ENCODE measurements around the gene FOXQ1. TPM values are rescaled to one million over a fixed set of nuclear protein-coding genes. Genes with fewer than 3 reads are reported as not detected.

The FOXQ1 gene
- total and polyA plus RNA-seq, 2 of the 13 experiments (the other 11 are each of a cell fraction or from before 2014, with no cell fraction given): 35.2 to 39.8 TPM

DNA sequence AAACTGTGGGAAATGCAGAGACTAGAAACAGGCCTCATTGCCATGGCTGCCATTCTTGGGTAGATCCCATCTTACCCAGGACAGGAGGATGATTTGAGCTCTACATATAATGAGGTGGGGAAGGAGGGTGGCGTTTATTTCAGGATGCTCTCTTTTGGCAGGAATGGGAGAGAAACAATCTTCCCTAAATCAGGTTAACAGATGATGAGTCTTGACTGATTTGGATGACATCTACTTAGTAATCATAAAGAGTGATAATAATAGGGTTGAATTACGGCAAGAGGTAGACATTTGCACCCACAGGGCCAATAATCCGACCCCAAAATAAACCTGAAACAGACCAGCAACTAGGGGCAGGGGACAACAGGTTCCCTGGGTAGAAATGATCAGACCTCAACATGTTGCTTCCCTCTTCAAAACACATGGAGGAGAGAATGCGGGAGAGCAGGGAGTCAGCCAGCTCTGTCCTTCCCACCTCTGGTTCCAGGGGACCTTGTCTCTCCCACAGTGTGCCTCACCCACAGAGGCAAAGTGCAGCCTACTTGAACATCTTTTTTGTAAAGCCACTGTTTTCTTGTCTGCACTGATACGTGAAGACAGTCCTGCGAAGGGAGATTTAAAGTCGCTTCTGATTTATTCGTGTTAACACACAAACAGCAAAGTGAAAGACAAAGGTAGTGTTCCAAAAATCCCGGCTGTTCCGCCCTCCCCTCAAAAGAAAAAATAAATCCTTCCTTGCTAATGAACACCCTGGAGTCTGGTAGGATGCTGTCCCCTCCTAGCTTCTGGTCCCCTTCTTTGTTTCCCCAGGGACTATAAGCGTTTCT is 3.9 kb downstream of the FOXQ1 start (continued):
- TF ChIP-seq U2AF1 (optimal IDR thresholded peaks at IDR 0.05; ENCODE audit: low read depth, low read length): no peak
- TF ChIP-seq MYC (CRISPR knock-in tag; IDR thresholded peaks at IDR 0.05; ENCODE audit: borderline replicate concordance): 0 out of 2 replicates have a peak, but pooled peaks have one; percentile 23
- TF ChIP-seq MAFK (conservative IDR thresholded peaks at IDR 0.05 in 1 of 2, IDR thresholded peaks at IDR 0.05 in 1 of 2; ENCODE audit: low read length in 2 of 2): no peak
- no peak for TF ChIP-seq AGO1 (IDR thresholded peaks at IDR 0.05; ENCODE audit: low read depth, low read length, poor library complexity, severe bottlenecking)
- 0 out of 2 replicates have a peak, but pooled peaks have one; percentile 7 for TF ChIP-seq SP5 (CRISPR knock-in tag; IDR thresholded peaks at IDR 0.05; ENCODE audit: borderline replicate concordance, low read depth)
- TF ChIP-seq YEATS4 (CRISPR knock-in tag; IDR thresholded peaks at IDR 0.05; ENCODE audit: borderline replicate concordance): no peak
- no peak for TF ChIP-seq ZNF451 (CRISPR knock-in tag; IDR thresholded peaks at IDR 0.05)
- no peak for TF ChIP-seq SNRNP70 (IDR thresholded peaks at IDR 0.05; ENCODE audit: low read depth, low read length)
- TF ChIP-seq ZNF441 (CRISPR knock-in tag; IDR thresholded peaks at IDR 0.05; ENCODE audit: borderline replicate concordance): peak; percentile 21; the same call in 1 of the 2 replicates
- TF ChIP-seq, protein P1, sequence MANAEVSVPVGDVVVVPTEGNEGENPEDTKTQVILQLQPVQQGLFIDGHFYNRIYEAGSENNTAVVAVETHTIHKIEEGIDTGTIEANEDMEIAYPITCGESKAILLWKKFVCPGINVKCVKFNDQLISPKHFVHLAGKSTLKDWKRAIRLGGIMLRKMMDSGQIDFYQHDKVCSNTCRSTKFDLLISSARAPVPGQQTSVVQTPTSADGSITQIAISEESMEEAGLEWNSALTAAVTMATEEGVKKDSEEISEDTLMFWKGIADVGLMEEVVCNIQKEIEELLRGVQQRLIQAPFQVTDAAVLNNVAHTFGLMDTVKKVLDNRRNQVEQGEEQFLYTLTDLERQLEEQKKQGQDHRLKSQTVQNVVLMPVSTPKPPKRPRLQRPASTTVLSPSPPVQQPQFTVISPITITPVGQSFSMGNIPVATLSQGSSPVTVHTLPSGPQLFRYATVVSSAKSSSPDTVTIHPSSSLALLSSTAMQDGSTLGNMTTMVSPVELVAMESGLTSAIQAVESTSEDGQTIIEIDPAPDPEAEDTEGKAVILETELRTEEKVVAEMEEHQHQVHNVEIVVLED (CRISPR knock-in tag; IDR thresholded peaks at IDR 0.05; ENCODE audit: borderline replicate concordance): no peak; the same call in 1 of the 2 replicates
- no peak for TF ChIP-seq ZNF772 (CRISPR knock-in tag; IDR thresholded peaks at IDR 0.05)
- TF ChIP-seq RFX1 (IDR thresholded peaks at IDR 0.05): no peak
- TF ChIP-seq RBM22 (optimal IDR thresholded peaks at IDR 0.05; ENCODE audit: low read length): peak; percentile 100
- TF ChIP-seq, protein P2, sequence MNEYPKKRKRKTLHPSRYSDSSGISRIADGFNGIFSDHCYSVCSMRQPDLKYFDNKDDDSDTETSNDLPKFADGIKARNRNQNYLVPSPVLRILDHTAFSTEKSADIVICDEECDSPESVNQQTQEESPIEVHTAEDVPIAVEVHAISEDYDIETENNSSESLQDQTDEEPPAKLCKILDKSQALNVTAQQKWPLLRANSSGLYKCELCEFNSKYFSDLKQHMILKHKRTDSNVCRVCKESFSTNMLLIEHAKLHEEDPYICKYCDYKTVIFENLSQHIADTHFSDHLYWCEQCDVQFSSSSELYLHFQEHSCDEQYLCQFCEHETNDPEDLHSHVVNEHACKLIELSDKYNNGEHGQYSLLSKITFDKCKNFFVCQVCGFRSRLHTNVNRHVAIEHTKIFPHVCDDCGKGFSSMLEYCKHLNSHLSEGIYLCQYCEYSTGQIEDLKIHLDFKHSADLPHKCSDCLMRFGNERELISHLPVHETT (CRISPR knock-in tag; conservative IDR thresholded peaks at IDR 0.05): 0 out of 2 replicates have a peak, but pooled peaks have one; percentile 10
- 0 out of 2 replicates have a peak, but pooled peaks have one; percentile 14 for TF ChIP-seq ZNF230 (CRISPR knock-in tag; IDR thresholded peaks at IDR 0.05)
- TF ChIP-seq SIN3A (IDR thresholded peaks at IDR 0.05; ENCODE audit: borderline replicate concordance, low read depth, low read length): peak; percentile 73; the same call in 1 of the 2 replicates
- 0 out of 2 replicates have a peak, but pooled peaks have one; percentile 9 for TF ChIP-seq DNMT3B (CRISPR knock-in tag; conservative IDR thresholded peaks at IDR 0.05)
- peak; percentile 93 for TF ChIP-seq SRSF4 (IDR thresholded peaks at IDR 0.05; ENCODE audit: low read depth, low read length, poor library complexity, severe bottlenecking)
- no peak for TF ChIP-seq NCOA5 (CRISPR knock-in tag; IDR thresholded peaks at IDR 0.05)
- TF ChIP-seq RXRB (CRISPR knock-in tag; IDR thresholded peaks at IDR 0.05; ENCODE audit: borderline replicate concordance): peak; percentile 25; the same call in 1 of the 2 replicates
- no peak for TF ChIP-seq MTA1 (CRISPR knock-in tag; IDR thresholded peaks at IDR 0.05; ENCODE audit: borderline replicate concordance)
- peak; percentile 12; the same call in 1 of the 2 replicates for TF ChIP-seq TARDBP (CRISPR knock-in tag; IDR thresholded peaks at IDR 0.05)
- TF ChIP-seq, protein P3, sequence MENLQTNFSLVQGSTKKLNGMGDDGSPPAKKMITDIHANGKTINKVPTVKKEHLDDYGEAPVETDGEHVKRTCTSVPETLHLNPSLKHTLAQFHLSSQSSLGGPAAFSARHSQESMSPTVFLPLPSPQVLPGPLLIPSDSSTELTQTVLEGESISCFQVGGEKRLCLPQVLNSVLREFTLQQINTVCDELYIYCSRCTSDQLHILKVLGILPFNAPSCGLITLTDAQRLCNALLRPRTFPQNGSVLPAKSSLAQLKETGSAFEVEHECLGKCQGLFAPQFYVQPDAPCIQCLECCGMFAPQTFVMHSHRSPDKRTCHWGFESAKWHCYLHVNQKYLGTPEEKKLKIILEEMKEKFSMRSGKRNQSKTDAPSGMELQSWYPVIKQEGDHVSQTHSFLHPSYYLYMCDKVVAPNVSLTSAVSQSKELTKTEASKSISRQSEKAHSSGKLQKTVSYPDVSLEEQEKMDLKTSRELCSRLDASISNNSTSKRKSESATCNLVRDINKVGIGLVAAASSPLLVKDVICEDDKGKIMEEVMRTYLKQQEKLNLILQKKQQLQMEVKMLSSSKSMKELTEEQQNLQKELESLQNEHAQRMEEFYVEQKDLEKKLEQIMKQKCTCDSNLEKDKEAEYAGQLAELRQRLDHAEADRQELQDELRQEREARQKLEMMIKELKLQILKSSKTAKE (CRISPR knock-in tag; IDR thresholded peaks at IDR 0.05; ENCODE audit: borderline replicate concordance): no peak
- TF ChIP-seq YEATS2 (CRISPR knock-in tag; IDR thresholded peaks at IDR 0.05; ENCODE audit: borderline replicate concordance): no peak
